ENCODE data around the gene SDC1.

Gene SDC1

DNA sequence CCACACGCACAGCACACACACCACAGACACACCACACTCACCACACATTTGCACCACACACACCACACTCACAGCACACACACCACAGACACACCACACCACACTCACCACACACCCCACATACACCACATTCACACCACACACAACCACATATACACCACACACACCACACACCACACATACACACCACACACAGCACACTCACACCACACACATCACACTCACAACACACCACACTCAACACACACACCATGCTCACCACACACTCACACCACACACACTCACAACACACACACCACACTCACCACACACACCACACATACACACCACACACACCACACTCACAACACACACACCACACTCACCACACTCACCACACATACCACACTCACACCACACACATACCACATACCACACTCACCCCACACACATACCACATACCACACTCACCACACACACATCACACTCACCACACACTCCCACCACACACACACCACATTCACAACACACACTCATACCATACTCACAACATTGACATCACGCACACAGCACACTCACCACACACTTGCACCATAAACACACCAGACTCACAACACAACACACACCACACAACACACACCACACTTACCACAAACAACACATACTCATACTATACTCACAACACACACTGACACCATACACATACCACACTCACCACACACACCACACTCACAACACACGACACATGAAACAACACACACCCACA is 60.0 kb downstream of the SDC1 start:
- Histone ChIP-seq H3K4me1 (ENCODE audit: control insufficient read depth in 2 of 2, insufficient read depth in 2 of 2, low read length in 2 of 2) (peaks cover 19 to 33% of the 10 kb centered on the region in 2 donors), H3K4me3 (ENCODE audit: low read length in 2 of 2) (no peak overlapping the region), H3K36me3 (ENCODE audit: control insufficient read depth in 2 of 2, insufficient read depth in 2 of 2, low read length in 2 of 2) (no peaks in the 10 kb centered on the region), H3K27me3 (ENCODE audit: control insufficient read depth in 2 of 2, insufficient read depth in 2 of 2, low read length in 2 of 2) (no peaks in the 10 kb centered on the region), H3K27ac (ENCODE audit: low read depth in 2 of 2, low read length in 2 of 2) (no peak overlapping the region), H3K9ac (ENCODE audit: low read depth in 1 of 2, low read length in 2 of 2) (no peak overlapping the region), H3K9me3 (ENCODE audit: control insufficient read depth in 2 of 2, low read length in 2 of 2) (no peaks in the 10 kb centered on the region)

DNA sequence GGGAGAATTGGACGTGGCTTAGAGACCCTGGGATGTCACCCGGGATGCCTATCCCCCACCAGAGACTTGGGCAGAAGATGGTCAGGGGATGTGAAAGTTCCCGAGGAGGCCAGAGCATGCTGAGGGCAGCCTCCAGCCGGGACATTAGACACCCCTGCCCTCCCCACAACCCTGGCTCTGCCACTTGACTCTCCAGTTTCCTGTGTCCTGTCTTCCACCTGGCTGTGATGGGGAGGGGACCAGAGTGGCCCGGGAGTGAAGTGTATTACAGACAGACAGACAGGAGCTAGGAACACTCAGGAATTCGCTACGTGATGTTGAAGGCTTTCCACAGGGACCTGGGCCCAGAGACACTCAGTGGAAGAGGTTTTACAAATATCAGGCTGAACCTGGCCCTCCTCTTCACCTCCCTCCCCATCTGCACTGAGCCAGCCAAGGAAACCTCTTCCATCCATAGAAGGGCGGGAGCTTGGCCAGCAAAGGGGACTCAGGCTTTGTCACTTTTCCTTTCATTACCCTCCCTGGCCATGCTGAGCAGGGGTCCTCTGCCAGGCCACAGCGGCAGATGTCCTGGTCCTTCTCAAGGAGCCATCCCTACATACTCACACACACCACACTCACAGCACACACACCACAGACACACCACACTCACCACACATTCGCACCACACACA is 60.7 kb downstream of the SDC1 start:
- Histone ChIP-seq H3K4me3 (ENCODE audit: low read length in 2 of 2) (no peak overlapping the region), H3K36me3 (ENCODE audit: control insufficient read depth in 2 of 2, insufficient read depth in 2 of 2, low read length in 2 of 2) (no peaks in the 10 kb centered on the region), H3K4me1 (ENCODE audit: control insufficient read depth in 2 of 2, insufficient read depth in 2 of 2, low read length in 2 of 2) (peaks cover 18 to 28% of the 10 kb centered on the region in 2 donors), H3K9me3 (ENCODE audit: control insufficient read depth in 2 of 2, low read length in 2 of 2) (no peaks in the 10 kb centered on the region), H3K9ac (ENCODE audit: low read depth in 1 of 2, low read length in 2 of 2) (no peak overlapping the region), H3K27me3 (ENCODE audit: control insufficient read depth in 2 of 2, insufficient read depth in 2 of 2, low read length in 2 of 2) (no peaks in the 10 kb centered on the region), H3K27ac (ENCODE audit: low read depth in 2 of 2, low read length in 2 of 2) (no peak overlapping the region)

DNA sequence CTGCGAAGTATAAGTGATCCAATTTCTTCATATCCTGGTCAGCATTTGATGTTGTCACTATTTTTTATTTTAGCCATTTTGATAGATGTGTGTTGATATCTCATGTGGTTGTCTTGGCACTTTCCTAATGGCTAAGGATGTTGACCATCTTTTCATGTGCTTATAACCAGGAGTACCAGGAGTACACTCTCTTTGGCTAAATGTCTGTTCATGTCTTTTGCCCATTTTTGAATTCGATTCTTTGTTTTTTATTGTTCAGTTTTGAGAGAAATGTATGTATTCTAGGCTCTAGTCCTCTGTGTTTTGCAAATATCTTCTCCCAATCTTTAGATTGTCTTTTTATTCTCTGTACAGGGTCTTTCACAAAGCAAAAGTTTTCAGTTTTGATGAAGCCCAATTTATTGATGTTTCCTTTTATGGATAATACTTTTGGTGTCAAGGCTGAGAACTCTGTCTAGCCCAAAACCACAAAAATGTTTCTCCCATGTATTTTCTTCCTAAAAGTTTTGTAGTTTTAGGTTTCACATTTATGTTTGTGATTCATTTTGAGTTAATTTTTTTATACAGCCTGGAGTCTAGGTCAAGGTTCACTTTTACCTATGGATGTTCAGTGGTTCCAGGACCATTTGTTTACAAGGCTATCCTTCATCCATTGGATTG is 65.4 kb downstream of the SDC1 start:
- no peak overlapping the region for H3K27ac ChIP-seq (ENCODE audit: low read depth in 2 of 2, low read length in 2 of 2)
- H3K4me3 ChIP-seq (ENCODE audit: low read length in 2 of 2): no peak overlapping the region
- no peak overlapping the region for H3K9ac ChIP-seq (ENCODE audit: low read depth in 1 of 2, low read length in 2 of 2)
- H3K9me3 ChIP-seq (ENCODE audit: control insufficient read depth in 2 of 2, low read length in 2 of 2): no peaks in the 10 kb centered on the region
- no peaks in the 10 kb centered on the region for H3K36me3 ChIP-seq (ENCODE audit: control insufficient read depth in 2 of 2, insufficient read depth in 2 of 2, low read length in 2 of 2)
- H3K27me3 ChIP-seq (ENCODE audit: control insufficient read depth in 2 of 2, insufficient read depth in 2 of 2, low read length in 2 of 2): no peaks in the 10 kb centered on the region
- H3K4me1 ChIP-seq (ENCODE audit: control insufficient read depth in 2 of 2, insufficient read depth in 2 of 2, low read length in 2 of 2): peaks cover 2 to 20% of the 10 kb centered on the region in 2 donors

DNA sequence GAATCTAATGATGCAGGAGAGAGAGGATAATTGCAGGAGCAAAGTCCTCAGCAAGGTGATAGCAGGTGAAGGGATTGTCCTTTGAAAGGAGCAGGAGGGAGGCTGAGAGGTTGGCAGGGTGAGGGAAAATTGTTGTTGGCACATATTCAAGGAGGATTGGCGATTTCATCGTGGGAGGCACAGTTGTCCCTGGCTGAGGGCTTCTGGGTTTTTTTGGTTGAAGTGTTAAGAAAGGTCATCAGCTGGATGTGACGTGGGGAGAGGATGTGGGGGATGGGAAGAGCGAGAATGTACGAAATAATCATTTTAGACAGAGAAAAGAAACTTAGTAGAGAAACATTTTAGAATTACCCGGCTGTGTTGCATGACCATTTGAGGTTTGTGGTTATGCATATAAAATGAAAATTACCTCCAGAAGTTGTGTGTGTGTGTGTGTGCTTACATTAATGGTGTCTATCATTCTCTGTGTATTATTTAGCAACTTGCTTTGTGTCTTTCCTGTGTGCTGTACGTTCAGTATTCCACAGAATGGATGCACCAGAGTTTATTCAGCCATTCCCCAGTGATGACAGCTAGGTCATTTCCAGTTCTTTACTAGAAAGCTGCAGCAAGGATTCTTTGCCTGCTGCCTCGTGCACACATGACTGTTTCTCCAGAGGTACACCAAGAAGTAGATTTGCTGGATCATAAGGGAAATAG is 67.6 kb downstream of the SDC1 start:
- H3K9ac ChIP-seq (ENCODE audit: low read depth in 1 of 2, low read length in 2 of 2): no peak overlapping the region
- H3K9me3 ChIP-seq (ENCODE audit: control insufficient read depth in 2 of 2, low read length in 2 of 2): no peaks in the 10 kb centered on the region
- H3K4me3 ChIP-seq (ENCODE audit: low read length in 2 of 2): peak overlapping the region; percentile 15 to 28
- H3K4me1 ChIP-seq (ENCODE audit: control insufficient read depth in 2 of 2, insufficient read depth in 2 of 2, low read length in 2 of 2): peaks cover 2 to 20% of the 10 kb centered on the region in 2 donors
- H3K27me3 ChIP-seq (ENCODE audit: control insufficient read depth in 2 of 2, insufficient read depth in 2 of 2, low read length in 2 of 2): no peaks in the 10 kb centered on the region
- H3K36me3 ChIP-seq (ENCODE audit: control insufficient read depth in 2 of 2, insufficient read depth in 2 of 2, low read length in 2 of 2): no peaks in the 10 kb centered on the region
- H3K27ac ChIP-seq (ENCODE audit: low read depth in 2 of 2, low read length in 2 of 2): peak overlapping the region; percentile 68 to 76

DNA sequence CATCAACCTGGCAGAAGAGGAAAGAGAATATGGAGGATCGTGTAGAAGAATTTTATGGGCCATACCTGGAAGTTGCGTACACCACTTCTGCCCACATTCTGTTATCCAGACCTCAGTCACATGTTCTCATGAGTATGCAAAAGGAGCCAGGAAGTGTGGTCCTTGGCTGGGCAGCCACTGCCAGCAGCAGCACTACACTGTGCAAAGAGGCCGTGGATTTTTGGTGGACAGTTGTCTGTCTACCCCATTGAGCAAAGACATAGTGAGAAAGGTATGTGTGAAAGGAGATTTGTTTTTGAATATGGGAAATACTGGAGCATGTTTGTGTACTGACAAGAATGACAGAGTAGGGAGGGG is 68.1 kb downstream of the SDC1 start:
- Histone ChIP-seq H3K4me3 (ENCODE audit: low read length in 2 of 2) (no peak overlapping the region), H3K4me1 (ENCODE audit: control insufficient read depth in 2 of 2, insufficient read depth in 2 of 2, low read length in 2 of 2) (peaks cover 2 to 20% of the 10 kb centered on the region in 2 donors), H3K36me3 (ENCODE audit: control insufficient read depth in 2 of 2, insufficient read depth in 2 of 2, low read length in 2 of 2) (no peaks in the 10 kb centered on the region), H3K27me3 (ENCODE audit: control insufficient read depth in 2 of 2, insufficient read depth in 2 of 2, low read length in 2 of 2) (no peaks in the 10 kb centered on the region), H3K9me3 (ENCODE audit: control insufficient read depth in 2 of 2, low read length in 2 of 2) (no peaks in the 10 kb centered on the region), H3K27ac (ENCODE audit: low read depth in 2 of 2, low read length in 2 of 2) (peak overlapping the region; percentile 68 to 76), H3K9ac (ENCODE audit: low read depth in 1 of 2, low read length in 2 of 2) (peak overlapping the region in 1 of 2 donors; percentile 34)

DNA sequence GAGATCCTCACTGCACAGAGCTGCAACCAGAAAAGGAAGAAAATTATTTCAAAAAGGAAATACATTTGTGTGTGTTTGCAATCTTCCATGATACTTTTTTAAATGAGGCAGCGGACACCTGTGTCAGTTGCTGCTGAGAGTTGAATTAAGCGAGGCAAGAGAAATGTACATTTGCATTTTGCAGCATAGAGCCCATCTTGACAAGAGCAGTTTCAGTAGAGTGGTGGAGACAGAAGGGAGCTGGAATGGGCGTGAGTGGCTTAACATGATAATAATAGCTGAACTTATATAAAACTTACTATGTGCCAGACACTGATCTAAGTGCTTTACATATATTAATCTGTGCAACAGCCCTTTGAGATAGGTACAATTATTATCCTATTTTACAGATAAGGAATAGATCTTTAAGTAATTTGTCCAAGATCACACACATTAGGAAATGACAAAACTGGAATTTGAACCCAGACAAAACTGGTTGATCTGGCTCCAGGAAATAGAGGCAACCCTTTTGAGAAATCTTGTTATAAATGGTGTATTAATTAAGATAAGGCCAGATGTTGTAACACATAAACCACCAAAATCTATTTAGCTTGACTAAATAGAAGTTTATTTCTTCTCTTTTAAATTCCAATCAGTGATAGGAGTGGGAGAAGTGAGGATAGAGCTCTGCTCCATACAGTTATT is 68.7 kb downstream of the SDC1 start:
- no peaks in the 10 kb centered on the region for H3K9me3 ChIP-seq (ENCODE audit: control insufficient read depth in 2 of 2, low read length in 2 of 2)
- H3K4me3 ChIP-seq (ENCODE audit: low read length in 2 of 2): no peak overlapping the region
- H3K36me3 ChIP-seq (ENCODE audit: control insufficient read depth in 2 of 2, insufficient read depth in 2 of 2, low read length in 2 of 2): no peaks in the 10 kb centered on the region
- H3K27ac ChIP-seq (ENCODE audit: low read depth in 2 of 2, low read length in 2 of 2): peak overlapping the region; percentile 68 to 76
- H3K9ac ChIP-seq (ENCODE audit: low read depth in 1 of 2, low read length in 2 of 2): no peak overlapping the region
- no peaks in the 10 kb centered on the region for H3K27me3 ChIP-seq (ENCODE audit: control insufficient read depth in 2 of 2, insufficient read depth in 2 of 2, low read length in 2 of 2)
- peaks cover 2 to 20% of the 10 kb centered on the region in 2 donors for H3K4me1 ChIP-seq (ENCODE audit: control insufficient read depth in 2 of 2, insufficient read depth in 2 of 2, low read length in 2 of 2)

DNA sequence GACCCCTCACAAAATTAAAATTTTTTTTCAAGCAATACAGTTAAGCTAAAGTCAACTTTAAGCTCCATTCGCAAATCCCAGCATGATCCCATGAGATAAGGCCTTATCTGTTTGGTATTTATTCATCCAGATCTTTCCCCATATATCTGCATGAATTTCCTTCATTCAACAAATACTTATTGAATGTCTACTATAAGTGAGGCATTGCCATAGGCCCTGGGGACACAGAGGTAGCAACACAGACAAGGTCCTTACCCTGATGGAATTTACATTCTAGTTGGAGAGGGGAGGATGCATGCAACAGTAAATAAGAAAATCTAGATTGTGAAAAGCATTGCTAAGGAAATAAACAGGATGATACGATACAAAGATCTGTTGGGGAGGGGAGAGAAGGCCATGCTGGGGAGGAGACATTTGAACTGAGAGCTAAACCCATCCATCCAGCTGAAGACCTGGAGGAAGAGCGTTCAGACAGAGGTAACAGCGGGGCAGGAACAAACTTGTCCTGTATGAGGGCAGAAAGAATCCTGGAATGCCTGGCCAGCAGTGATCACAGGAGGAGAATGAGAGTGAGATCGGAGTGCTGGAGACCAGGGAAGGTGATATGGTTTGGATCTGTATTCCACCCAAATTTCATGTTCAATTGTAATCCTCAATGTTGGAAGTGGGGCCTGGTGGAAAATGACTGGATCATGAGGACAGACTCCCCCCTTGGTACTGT is 71.6 kb downstream of the SDC1 start:
- Histone ChIP-seq H3K27ac (ENCODE audit: low read depth in 2 of 2, low read length in 2 of 2) (no peak overlapping the region), H3K4me1 (ENCODE audit: control insufficient read depth in 2 of 2, insufficient read depth in 2 of 2, low read length in 2 of 2) (peaks cover 2 to 20% of the 10 kb centered on the region in 2 donors), H3K27me3 (ENCODE audit: control insufficient read depth in 2 of 2, insufficient read depth in 2 of 2, low read length in 2 of 2) (no peaks in the 10 kb centered on the region), H3K4me3 (ENCODE audit: low read length in 2 of 2) (no peak overlapping the region), H3K9ac (ENCODE audit: low read depth in 1 of 2, low read length in 2 of 2) (no peak overlapping the region), H3K9me3 (ENCODE audit: control insufficient read depth in 2 of 2, low read length in 2 of 2) (no peaks in the 10 kb centered on the region), H3K36me3 (ENCODE audit: control insufficient read depth in 2 of 2, insufficient read depth in 2 of 2, low read length in 2 of 2) (no peaks in the 10 kb centered on the region)

DNA sequence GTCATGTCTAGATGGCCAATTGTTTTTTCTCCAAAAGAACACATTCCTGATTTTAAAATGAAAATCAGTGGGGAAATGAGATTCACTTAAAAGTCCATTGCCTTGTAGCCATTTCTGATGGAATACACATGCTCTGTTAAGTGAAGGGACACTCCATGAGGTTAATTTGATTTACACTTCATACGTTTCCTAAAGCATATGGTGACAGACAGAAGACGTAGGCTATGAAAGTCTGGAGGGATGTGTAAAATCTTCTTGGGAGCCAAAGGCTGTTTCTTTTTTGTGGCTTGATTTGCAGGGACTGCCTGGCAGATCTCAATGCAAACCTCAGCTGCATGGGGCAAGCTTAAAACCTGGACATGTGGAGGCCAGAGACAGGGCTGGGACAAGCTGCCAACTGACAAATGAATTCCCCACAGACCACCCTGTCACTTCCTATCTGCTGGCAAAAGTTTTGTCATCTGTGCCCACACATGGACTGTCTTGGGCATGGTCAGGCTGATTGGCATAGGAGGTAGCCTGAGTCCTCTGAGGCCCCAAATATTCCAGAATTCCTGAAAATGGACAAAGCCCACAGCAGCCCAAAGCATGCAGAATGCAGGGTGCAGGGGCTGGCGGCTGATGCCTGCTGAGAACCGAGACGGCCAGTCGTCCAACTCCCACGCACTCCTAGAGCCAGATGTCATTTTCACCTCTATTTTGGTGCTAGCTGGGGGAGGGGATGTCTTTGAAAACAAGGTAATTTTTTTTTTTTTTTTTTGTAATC is 73.9 kb downstream of the SDC1 start:
- Histone ChIP-seq H3K4me3 (ENCODE audit: low read length in 2 of 2) (no peak overlapping the region), H3K27ac (ENCODE audit: low read depth in 2 of 2, low read length in 2 of 2) (no peak overlapping the region), H3K9me3 (ENCODE audit: control insufficient read depth in 2 of 2, low read length in 2 of 2) (no peaks in the 10 kb centered on the region), H3K27me3 (ENCODE audit: control insufficient read depth in 2 of 2, insufficient read depth in 2 of 2, low read length in 2 of 2) (no peaks in the 10 kb centered on the region), H3K4me1 (ENCODE audit: control insufficient read depth in 2 of 2, insufficient read depth in 2 of 2, low read length in 2 of 2) (peaks cover 3 to 4% of the 10 kb centered on the region in 2 donors), H3K36me3 (ENCODE audit: control insufficient read depth in 2 of 2, insufficient read depth in 2 of 2, low read length in 2 of 2) (no peaks in the 10 kb centered on the region), H3K9ac (ENCODE audit: low read depth in 1 of 2, low read length in 2 of 2) (no peak overlapping the region)
